Gastrocnemius medialis (tissue), 4 donors: ENCODE data around the gene CAB39.

Experiments used
- POLR2A ChIP-seq, 2 donors: fragments of 450-650 bp; IDR thresholded peaks; one replicate each; pipeline ENCODE4 v1.6.1; 2017; ENCODE audit warnings: antibody characterized with exemption in 2 of 2, mild to moderate bottlenecking in 2 of 2, moderate library complexity in 2 of 2
- TF ChIP-seq, protein P1 (sequence below), 5 experiments: fragments of 450-650 bp in 3 of 5; fragments of 200-600 bp in 2 of 5; sonication (generic) in 2 of 5; IDR thresholded peaks in 4 of 5; conservative IDR thresholded peaks in 1 of 5; 1 replicate in 4 of 5; 2 replicates in 1 of 5; pipeline ENCODE4 v1.5.1; 2016 to 2019; ENCODE audit warnings: antibody characterized with exemption in 5 of 5, mild to moderate bottlenecking in 3 of 5, moderate library complexity in 3 of 5

DNA sequence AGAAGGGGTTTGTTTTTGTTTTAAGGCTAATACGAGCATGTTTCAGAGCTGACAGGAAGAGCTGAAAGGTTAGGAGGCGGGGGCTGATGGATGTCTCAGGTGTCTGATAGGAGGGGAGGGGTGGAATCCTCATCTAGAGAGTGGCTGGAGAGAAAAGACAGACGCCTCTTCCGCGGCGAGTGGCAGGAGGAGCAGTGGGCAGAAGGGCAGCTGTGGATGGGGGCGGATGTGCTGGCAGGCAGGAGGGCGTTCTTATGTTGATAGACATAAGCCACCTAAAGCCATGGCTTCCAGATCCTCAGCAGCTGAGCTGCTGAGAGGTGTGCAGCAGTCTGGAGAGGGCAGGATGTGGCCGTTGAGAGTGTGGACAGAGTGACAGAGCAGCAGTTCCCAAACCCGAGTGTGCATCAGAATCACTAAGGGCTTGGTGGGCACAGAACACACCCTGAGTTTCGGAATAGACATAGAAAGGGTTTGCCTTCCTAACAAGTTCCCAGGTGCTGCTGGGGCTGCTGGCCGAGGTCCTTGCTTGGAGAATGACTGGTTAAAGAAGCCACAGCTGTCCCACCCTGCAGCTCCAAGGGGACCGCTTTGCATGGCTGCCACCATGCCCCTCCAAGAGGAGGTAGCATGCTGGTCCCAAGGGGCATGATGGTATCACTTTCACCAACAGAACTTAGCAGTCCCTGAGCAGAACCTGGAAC is 149.1 kb downstream of the CAB39 start:
- TF ChIP-seq, protein P1, sequence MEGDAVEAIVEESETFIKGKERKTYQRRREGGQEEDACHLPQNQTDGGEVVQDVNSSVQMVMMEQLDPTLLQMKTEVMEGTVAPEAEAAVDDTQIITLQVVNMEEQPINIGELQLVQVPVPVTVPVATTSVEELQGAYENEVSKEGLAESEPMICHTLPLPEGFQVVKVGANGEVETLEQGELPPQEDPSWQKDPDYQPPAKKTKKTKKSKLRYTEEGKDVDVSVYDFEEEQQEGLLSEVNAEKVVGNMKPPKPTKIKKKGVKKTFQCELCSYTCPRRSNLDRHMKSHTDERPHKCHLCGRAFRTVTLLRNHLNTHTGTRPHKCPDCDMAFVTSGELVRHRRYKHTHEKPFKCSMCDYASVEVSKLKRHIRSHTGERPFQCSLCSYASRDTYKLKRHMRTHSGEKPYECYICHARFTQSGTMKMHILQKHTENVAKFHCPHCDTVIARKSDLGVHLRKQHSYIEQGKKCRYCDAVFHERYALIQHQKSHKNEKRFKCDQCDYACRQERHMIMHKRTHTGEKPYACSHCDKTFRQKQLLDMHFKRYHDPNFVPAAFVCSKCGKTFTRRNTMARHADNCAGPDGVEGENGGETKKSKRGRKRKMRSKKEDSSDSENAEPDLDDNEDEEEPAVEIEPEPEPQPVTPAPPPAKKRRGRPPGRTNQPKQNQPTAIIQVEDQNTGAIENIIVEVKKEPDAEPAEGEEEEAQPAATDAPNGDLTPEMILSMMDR (IDR thresholded peaks at IDR 0.05 in 4 of 5, conservative IDR thresholded peaks at IDR 0.05 in 1 of 5): no peak
- no peak for TF ChIP-seq POLR2A (IDR thresholded peaks at IDR 0.05)
